ENCODE results near the gene MCM9. TPM values are rescaled to one million over a fixed set of nuclear protein-coding genes. Genes with fewer than 3 reads are reported as not detected.
"Not testable (repeated sequence)": the region's sequence is repeated elsewhere in the genome, so short reads cannot be mapped to it uniquely, and the experiment has no call there.

MCM9 gene
- total RNA-seq, 1 donor from 2014 or later: 7.8 TPM

DNA sequence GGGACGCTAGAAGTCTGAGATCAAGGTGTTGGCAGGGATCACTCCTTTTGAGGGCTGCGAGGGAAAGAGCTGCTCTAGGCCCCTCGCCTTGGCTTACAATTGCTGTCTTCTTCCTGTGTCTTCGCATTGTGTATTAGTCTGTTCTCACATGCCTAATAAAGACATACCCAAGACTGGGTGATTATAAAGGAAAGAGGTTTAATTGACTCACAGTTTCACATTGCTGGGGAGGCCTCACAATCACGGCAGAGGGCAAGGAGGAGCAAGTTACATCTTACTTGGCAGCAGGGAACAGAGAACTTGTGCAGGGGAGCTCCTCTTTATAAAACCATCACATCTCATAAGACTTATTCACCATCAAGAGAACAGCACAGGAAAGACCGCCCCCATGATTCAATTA is 143.5 kb downstream of the MCM9 start:
- DNase-seq: no peak

DNA sequence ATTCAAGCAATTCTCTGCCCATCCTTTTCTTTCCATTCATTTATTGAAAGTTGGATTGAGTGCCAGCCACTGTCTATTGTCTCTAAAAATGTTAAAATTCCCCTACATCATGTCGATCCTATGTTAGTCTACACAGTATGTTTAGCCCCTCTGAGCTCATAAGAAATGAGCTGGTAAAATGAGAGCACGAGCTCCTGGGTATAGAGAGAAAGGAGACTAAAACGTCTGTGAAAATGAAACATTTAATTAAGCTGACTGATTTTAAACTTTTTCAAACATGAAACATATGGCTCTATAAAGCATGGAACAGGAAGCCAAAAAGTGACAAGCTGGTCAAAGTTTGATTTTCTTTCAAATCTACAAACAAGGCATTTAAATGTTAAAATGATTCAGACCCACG is 145.0 kb downstream of the MCM9 start:
- DNase-seq: no peak

DNA sequence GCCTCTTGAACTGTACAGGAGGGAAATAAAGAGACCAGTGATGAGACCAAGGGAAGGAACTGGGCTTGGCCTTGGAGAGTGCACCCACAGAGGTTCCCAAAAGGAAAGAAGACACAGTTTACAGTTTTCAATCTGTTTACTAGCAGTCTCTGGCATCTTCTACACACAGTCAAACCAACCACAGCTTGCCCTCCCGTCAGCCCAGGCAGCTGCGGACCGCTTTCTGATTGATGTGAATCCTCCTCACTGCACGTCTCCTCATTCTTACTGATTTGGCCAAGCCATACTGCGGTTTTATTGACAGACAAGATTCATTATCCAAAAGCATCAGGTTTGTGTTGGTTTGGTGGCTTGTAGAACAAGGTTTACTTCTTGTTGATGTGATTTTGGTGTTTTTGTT is 145.5 kb downstream of the MCM9 start:
- DNase-seq: no peak

DNA sequence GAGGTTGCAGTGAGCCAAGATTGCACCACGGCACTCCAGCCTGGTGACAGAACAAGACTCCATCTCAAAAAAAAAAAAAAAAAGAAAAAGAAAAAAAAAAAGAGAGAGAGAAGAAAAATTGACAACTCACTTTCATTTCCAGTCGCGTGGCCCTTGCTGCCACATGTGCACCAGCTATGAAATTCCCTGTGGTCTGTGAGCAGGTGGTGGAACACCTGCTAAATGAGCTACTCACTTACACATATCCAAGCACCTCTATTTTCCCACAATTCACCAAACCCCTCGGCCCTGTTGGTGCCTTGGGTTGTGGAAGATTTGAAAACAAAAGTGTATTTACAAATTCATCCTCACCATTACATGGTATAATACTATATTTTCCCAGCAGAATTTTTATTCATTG is 146.3 kb downstream of the MCM9 start:
- no peak for DNase-seq

DNA sequence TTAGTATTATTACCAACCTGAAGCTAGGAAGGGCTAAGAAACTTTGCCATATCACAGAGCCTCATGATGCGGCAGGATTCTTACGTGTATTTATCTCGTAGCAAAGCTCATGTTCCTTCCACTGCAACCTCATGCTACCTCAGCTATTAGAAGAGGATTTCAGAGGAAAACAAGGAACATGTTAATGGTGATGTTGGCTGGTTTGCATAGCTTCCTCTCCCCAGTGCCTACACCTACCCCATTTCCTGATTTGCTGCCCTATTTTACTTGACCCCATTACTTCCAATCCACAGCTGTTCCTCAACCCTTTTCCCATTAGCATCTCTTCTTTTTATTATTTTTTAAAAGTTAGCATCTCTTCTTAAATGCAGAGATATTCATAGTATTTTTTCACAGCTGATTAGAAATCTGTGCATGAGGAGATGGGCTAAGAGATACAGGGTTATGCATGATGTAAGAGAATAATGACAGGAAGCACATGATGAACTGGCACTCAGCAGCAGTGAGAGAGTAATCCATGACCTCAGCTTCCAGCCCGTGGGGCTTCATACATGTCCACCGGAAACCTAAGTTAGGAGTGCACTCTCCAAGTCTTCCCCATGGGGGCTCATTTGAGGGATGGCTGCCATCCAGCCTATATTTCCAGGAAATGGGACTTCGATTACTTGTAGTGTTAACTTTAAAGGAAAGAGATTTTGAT is 147.1 kb downstream of the MCM9 start:
- no peak for DNase-seq

DNA sequence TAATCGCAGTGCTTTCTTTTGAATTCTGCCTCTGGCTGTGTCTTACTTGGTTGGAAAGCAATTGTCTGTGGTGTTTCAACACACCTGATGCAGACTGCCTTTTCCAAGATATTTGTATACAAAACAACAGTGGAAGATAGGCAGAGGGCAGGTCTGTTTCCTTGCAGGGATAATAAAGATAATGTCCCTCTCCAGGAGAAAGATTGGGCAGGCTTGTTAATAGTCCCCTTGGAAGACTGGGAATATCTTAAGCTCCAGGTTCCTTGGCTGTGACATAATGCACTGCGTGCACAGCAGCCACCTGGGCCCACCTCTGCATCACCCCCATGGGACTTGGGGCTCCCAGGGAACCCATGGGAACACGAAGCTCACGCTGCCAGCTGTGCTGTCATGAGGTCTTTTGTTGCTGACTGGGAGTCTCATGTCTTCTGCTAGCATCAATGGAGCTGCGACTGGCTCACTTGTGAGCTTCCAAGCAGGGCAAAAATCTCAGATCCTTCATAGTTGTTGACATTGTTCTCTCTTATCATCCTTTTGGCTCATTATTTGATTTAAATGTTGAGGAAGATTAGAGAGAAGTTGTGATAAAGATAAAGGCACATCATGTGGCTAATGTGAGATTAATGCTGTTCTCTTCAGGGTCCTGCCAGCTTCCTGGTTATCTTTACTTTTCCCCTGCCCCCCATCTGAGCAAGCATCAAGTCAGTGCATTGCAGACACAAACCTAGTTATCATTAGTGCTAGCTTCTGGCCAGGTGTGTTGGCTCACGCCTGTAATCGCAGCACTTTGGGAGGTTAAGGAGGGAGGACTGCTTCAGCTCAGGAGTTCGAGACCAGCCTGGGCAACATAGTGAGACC is 148.1 kb downstream of the MCM9 start:
- no peak for DNase-seq

DNA sequence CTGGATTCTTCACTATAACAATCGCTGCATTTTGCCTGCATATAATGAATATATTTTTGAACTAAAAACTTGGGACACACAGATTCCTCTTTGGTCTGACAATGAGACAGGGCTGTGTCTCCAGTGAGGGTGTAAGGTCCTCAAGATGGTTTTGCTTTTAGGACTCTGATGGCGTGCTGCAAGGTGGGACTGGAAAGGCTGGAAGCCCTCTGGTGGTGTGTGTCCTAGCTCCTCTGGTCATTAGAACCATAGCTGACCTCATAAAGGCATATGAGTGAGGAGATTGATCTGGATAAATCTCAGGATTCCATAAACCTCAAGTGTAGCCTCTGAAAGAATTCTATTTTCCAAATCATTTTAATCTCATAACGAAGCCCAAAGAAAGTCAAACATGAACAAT is 149.4 kb downstream of the MCM9 start:
- DNase-seq: no peak

DNA sequence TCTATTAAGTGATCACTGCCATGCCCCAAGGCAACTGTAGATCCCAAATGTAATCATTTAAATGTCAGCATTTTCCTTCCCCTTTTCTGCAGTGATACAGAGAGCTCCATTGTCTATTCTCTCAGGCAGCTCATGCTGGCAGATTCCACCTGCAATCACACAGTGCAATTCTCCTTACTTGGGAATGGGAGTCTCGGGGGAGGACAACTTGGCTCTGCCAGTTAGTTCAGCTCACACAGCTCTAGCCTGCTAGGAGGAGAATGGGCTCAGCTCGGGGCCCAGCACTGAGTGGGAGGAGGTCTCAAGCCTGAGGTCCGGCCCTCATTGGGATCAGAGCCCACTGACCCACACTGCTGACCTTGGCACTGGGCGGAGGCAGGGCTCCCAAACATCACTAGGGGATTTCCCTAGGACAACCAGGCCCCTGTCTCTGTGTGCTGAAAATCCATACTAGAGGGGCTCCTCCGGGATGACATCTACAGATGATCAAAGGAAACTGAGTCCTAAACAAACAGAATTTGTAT is 150.3 kb downstream of the MCM9 start:
- DNase-seq: peak; percentile 5

DNA sequence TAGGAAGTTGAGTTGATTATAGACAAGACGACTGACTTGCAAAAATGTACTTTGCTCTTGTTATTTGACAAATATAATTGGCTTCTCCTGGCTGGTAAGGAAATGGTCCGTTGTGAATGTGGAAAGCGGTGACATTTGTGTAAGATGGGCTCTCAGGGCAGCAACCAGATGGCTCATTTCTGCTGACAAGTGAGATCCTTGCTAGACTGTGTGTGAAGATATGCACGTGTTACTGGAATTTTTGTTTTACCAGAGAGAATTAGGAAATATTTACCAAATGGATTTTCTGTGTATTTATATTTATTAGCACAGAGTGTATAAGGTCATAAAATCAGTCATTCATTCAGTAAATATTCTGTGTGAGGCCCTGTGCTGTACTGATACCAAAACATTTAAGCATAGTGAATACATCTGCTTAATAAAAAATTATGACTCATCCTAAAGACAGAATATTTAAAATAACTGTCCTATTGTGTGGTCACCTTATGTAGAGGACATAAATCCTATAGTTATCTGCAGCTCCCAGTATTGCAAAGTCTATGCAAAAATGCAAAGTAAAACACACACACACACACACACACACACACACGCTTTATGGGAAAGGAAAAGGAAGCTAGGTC is 150.9 kb downstream of the MCM9 start:
- no peak for DNase-seq

DNA sequence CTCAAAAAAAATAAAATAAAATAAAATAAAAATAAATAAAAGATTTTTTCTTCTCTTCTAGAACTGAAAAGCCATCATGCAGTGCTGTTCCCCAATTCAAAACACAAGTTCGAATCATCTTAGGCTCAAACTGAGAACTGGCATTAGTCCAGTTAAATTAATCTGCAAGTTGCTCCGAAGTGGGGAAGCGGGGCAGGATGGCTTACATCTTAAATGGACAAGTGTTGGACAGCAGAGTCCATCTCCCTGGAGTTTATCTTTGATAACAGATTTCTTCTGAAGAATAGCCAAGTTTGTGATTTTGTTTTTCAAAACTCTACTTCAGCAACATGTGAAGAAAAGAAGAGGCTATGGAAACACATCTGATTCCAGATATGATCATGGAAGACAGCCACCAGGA is 152.3 kb downstream of the MCM9 start:
- DNase-seq: no peak

DNA sequence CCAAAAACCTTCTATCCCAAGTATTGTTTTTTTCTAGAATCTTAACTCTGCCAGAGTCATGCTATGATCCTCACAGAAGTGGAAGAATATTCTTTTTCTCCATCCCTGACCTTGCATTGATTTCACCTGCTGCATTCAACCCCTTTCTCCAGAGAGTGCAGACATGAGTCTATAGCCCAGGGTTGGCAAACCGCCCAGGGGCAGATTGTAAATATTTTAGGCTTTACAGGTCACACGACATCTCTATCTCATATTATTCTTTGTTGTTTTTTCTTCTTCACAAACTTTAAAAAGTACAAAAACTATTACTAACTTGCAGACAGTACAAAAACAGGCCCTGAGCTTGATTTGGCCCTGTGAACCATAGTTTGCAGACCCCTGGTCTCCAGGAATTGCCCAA is 153.1 kb downstream of the MCM9 start:
- DNase-seq: no peak

DNA sequence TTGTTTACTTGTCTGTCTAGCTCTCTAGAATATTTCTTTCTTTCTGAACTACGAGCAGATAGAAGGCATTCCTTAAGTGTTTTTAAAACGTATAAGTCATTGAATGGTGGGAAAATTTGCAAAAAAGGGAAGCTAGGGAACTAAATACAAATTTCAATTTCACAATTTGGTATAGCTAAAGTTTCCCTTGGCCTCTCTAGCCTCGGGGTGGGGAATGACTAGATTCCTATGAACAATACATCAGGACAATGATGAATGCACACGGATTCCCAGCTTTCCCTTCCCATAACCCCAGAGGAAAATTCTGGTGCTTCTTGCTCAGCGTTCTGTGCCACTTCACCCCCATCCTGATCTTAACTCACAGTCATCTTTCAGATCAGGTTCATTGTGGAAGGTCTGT is 154.3 kb downstream of the MCM9 start:
- no peak for DNase-seq

DNA sequence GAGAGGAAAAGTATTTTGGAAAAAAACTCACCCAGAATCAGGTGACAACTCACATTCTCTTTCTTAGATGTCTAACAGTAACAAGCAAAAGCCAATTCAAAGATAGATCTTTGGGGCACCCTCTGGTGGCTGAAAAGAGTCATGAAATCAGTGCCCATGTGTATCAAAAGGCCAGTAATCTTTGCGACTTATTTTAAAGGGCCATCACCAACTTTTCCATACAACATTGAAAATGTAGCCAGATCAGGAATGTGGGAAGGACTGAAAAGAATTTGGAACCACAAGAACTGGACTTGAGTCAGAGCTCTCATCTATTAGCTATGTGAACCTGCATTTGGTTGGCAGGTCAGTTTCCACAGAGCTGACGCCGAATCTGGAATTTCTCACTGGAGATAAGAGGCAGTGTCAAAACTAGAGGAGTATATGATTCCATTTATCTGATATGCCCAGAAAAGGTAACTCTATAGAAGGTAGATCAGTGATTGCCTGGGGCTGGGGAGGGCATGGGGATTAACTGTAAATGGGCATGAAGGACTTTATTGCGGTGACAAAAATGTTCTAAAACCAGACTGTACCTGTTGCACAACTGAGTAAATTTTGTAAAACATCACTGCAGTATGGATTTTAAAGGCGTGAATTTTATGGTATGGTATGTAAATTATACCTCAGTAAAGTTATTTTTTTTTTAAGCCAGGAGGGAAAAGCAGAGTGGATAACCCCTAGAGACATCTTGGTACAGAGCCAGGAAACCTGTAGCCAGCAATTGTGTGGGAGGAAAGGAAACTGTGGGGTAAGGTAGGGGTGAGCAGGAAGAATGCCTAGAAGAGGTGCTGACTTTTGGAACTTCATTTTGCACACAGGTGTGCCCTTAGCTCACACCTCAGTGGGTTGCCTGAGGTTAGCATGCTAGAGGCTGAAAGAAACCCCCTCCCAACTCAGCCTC is 158.1 kb downstream of the MCM9 start:
- peak; percentile 11 for DNase-seq

DNA sequence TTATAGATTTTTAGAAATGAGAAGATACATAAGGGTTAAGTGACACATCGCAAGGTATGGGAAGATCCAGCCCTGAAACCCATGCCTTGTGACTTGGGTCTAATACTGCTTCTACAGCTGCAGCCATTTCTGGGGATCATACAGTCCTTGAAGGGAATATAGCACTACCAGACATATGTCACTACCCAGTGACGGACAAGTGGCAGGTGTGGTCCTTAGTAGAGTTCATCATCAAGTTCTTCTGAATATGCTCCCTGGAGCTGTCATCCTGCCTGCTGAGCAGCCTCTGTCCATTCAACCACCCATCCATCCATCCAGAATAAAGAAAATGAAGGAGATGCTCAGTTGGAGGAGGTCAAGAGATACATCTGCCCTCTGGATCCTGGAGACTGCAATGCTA is 159.6 kb downstream of the MCM9 start:
- DNase-seq: no peak

DNA sequence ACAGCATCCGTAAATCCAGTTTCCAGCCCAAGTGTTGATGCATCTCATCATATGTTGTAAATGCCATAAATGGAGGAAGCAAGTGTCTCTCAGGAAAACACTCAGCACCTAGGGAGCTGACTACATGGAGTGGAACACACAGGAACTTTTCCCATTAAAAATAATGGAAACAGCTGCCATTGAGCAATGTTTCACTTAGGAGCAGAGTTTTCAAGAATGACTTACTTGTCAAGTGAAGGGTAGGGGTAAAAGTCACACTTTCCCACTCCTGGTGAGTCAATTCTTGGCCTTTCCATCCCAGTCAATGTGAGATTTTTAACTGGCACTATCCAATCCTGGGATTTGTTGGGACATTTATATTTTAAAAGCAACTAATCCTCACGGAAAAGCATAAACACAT is 160.4 kb downstream of the MCM9 start:
- DNase-seq: no peak

DNA sequence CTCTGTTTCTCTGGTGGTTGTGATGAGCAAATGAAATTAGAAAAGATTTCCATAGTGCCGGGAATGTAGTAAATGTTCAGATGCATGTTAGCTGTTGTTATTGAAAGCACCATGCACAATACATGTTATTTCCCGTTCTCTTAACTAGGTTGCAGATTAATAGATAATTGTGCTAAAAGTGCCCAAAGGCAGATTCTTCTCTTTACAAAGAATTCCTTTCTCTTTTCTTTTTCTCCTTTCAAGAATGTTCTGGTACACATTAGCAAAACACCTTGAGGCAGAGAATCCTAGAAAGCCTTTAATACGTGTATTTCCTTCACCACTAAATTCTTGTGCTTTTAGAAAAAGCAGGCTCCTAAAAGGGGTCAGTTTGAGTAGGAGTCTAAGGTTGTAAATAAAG is 162.1 kb downstream of the MCM9 start:
- DNase-seq: no peak

DNA sequence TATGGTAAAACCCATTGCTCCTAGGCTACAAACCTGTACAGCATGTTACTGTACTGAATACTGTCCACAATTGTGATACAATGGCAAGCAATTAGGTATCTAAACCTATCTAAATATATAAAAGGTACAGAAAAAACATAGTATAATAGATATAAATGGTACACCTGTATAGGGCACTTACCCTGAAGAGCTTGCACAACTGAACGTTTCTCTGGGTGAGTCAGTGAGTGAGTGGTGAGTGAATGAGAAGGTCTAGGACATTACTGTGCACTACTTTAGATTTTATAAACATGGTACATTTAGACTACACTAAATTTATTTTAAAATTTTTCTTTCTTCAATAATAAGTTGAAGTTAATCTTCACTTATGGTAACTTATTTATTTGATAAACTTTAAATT is 163.7 kb downstream of the MCM9 start:
- DNase-seq: no peak

DNA sequence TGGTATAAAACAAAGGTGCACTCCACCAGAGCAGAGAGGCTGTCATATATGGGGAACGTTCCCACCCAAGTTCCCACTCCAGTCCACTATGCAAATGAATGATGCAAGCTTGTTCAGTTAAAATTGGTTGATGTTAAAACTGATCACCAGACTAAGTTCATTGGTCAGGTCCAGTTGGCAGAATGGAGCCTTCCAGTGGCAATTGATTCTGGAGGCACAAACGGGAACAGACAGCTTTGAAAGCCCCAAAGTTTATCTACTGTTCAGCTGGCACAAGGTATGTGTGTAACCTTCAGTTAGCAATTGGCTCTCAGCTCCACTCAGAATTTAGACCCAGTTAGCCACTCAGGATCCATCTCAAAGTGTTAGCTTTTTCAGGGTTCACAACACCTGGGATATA is 164.1 kb downstream of the MCM9 start:
- DNase-seq: no peak

DNA sequence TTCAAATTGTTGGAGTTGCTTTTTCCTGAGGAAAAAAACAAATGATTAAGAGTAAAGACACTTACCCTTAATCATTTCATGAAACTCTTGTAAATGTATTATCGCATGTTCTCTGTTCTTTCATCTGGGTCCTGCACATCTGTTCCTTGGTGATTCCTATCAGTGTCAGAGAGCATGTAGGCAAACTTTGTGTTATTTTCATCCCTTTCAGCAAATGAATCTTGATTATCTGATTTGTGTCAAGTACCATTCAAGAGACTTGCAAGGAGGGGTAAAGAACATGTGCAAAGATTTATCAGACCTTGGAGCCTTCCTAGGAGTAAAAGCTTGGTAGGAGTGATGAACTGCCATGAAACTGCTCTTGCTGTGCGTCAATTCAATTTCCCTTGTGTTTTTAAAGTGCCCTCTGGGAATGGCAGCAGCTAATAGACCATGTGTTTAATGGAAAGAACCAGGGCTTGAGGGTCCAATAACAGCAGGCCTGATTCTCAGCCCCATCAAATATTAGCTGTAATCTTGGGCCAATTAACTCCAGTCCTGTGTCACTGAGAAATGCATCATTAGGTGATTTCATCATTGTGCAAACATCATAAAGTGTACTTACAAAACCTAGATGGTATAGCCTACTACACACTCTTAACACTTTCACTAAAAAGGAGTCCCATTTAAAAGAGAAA is 164.7 kb downstream of the MCM9 start:
- DNase-seq: no peak

DNA sequence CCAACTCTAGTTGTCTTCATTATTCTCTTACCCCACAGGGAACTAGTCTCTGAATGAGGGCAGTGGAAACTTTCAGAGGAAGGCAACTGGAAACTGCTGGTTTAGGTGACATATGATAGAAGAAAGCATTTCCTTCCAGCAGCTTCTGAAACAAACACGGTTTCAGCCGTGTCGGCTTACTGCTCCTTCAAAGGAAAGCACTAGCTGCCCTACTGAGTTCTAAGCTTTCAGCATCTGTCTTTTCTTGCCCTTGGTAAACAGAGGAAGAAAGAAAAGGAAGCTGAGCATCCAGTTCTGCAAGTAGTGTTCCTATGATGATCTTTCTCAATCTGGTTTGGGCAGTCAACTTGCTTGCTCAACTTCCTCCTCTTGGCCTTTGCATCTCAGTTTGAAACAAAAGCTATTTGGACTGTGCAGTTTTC is 166.0 kb downstream of the MCM9 start:
- DNase-seq: no peak

DNA sequence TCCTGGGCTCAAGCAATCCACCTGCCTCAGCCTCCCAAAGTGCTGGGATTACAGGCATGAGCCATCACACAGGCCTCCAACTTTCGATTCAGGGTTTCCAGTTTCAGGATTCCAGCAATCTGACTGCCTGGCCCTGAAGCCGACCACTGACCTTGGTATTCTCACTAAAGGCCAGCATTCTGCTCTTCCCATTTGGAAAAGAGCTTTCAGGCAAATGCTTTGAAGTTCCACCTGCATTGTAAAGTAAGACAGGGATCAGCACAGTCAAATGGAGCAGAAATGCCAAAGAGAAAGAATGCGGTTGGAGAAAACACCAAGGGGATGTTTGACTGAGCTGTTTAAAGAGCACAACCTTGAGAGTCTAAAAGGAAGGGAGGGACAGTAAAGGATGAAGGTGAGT is 166.5 kb downstream of the MCM9 start:
- no peak for DNase-seq

DNA sequence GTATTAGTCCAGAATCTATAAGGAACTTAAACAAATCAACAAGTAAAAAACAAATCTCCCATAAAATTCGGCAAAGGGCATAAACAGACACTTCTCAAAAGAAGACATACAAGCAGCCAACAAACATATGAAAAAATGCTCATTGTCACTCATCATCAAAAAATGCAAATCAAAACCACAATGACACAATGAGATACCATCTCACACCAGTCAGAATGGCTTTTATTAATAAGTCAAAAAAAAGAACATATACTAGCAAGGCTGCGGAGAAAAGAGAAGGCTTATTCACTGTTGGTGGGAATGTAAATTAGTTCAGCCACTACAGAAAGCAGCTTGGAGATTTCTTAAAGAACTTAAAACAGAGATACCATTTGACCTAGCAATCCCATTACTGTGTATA is 169.6 kb downstream of the MCM9 start:
- DNase-seq: not testable (repeated sequence)
